NT2/D1 (cell line): ENCODE results near the gene DBF4B.

Experiments used
- DNase-seq: peaks from one replicate; pipeline ENCODE4 v3.0.0-alpha.2; 2011; ENCODE audit warnings: low read depth, low spot score
- H3K27me3 ChIP-seq: 2 replicates; pipeline ENCODE4 v1.6.0; 2011; ENCODE audit warnings: mild to moderate bottlenecking; ENCODE audit not compliant: insufficient read length, insufficient read depth
- H3K36me3 ChIP-seq: 2 replicates; pipeline ENCODE4 v1.6.1; 2011; ENCODE audit warnings: mild to moderate bottlenecking, low read length, mixed read lengths; ENCODE audit not compliant: insufficient read depth, insufficient read length
- H3K4me1 ChIP-seq: 2 replicates; pipeline ENCODE4 v1.5.1; 2011; ENCODE audit not compliant: insufficient read depth, insufficient read length
- H3K4me3 ChIP-seq: 2 replicates; pipeline ENCODE4 v1.5.1; 2011; ENCODE audit warnings: low read depth; ENCODE audit not compliant: insufficient read length
- H3K9ac ChIP-seq: 2 replicates; pipeline ENCODE4 v1.6.0; 2011; ENCODE audit warnings: low read depth; ENCODE audit not compliant: insufficient read length
- H3K9me3 ChIP-seq: 2 replicates; pipeline ENCODE4 v1.5.1; 2011; ENCODE audit warnings: mild to moderate bottlenecking, low read length; ENCODE audit not compliant: insufficient read depth
- SUZ12 ChIP-seq: IDR thresholded peaks from 2 replicates; pipeline ENCODE4 v1.6.1; 2011; ENCODE audit not compliant: insufficient read length, insufficient read depth; ENCODE audit errors: extremely low read depth
- YY1 ChIP-seq: IDR thresholded peaks from 2 replicates; pipeline ENCODE4 v1.6.1; 2011; ENCODE audit not compliant: insufficient read length, insufficient read depth
- ZNF274 ChIP-seq: IDR thresholded peaks from 2 replicates; pipeline ENCODE4 v1.6.1; 2011; ENCODE audit warnings: mild to moderate bottlenecking, low read depth, low read length

Gene DBF4B

DNA sequence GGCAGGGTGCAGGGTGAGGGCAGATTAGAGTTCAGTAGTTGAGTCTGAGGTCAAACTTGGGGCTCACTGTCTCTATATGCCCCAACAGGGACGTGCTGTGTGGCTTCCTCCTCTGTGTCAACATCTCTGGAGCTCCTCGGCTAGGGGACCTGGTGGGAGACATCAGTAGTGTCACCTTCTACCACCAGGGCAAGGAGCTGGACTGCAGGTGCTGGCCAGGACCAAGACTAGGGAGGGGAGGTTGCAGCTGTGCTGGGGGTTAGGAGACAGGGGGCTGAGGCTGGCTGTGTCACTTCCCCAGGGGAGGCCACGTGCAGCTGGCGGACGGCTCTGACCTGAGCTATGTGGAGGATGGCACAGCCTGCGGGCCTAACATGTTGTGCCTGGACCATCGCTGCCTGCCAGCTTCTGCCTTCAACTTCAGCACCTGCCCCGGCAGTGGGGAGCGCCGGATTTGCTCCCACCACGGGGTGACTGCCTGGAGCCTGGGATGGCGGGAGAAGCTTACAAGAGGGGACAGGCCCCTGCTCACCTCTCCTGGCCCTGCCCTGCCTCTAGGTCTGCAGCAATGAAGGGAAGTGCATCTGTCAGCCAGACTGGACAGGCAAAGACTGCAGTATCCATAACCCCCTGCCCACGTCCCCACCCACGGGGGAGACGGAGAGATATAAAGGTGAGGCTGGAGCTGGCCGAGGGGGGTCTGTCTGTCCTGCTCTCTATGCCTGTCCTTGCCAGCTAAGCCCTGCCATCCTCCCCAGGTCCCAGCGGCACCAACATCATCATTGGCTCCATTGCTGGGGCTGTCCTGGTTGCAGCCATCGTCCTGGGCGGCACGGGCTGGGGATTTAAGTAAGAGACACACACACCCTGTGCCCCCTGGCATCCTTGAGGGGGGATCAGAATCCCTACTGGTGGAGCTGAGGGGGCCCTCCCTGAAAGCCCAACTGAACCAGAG, 69.2 kb downstream of the DBF4B start:
- H3K9ac ChIP-seq: no peak overlapping the region
- TF ChIP-seq SUZ12 (no peak), ZNF274 (no peak), YY1 (no peak)
- DNase-seq: no peak
- H3K4me1 ChIP-seq: peaks cover 26% of the 10 kb centered on the region
- no peak overlapping the region for H3K4me3 ChIP-seq
- H3K27me3 ChIP-seq: peaks cover 17% of the 10 kb centered on the region
- no peaks in the 10 kb centered on the region for H3K9me3 ChIP-seq
- no peaks in the 10 kb centered on the region for H3K36me3 ChIP-seq

DNA sequence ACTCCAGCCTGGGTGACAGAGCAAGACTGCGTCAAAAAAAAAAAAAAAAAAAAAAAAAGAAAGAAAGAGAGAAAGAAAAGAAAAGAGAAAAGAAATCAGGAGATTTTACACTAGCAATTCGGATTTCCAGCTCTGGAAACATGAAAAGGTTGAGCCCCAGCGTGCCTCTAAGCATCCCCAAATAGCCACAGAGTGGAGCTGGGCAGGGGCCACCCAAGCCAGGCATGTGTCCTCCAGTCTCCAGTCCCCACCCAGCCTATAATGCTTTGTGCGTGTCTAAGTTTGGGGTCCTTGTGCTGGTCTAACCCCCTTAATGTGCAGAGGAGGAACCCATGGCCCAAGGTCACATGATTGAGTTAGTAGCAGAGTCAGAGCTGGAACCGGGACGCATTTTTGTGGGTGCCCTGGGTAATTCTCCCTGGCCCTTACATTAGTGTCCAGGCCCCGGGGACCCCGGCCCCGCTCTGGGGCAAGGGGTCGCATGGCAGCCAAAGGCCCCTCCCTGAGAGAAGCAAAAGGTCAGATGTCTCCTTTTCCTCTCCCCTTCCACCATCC, 70.3 kb downstream of the DBF4B start:
- Histone ChIP-seq H3K27me3 (peaks cover 17% of the 10 kb centered on the region), H3K4me3 (no peak overlapping the region), H3K36me3 (no peaks in the 10 kb centered on the region), H3K9ac (no peak overlapping the region), H3K9me3 (no peaks in the 10 kb centered on the region), H3K4me1 (peaks cover 26% of the 10 kb centered on the region)
- TF ChIP-seq YY1 (no peak), ZNF274 (no peak), SUZ12 (no peak)
- no peak for DNase-seq

DNA sequence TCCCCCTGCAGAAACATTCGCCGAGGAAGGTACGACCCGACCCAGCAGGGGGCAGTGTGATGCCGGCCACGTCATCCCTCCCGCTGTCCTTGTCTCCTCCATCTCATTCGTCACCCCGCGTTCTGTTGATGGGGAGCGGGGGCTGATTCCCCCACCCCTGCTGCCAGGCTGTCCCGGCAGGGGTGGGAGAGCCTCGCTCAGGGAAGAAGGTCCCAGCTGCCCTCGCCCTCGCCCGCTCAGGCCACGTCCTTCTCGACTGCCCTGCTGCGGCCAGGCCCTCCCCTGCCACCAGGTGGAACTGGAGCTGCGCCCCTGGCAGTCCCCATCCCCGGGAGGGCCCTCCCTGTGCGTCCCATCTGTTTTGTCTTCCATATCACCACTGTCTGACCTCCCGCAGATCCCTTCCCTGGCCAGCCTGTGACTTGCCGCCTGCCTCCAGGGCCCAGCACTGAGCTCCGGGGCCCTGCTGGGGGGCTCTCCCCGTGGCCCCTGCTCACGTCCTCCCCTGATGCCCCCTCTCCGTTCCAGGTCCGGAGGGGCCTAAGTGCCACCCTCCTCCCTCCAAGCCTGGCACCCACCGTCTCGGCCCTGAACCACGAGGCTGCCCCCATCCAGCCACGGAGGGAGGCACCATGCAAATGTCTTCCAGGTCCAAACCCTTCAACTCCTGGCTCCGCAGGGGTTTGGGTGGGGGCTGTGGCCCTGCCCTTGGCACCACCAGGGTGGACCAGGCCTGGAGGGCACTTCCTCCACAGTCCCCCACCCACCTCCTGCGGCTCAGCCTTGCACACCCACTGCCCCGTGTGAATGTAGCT, 71.0 kb downstream of the DBF4B start:
- Histone ChIP-seq H3K36me3 (no peaks in the 10 kb centered on the region), H3K9ac (peak overlapping the region; percentile 68), H3K4me3 (peak overlapping the region; percentile 33), H3K4me1 (peaks cover 26% of the 10 kb centered on the region), H3K27me3 (peaks cover 17% of the 10 kb centered on the region), H3K9me3 (no peaks in the 10 kb centered on the region)
- peak; percentile 38 for DNase-seq
- TF ChIP-seq ZNF274 (no peak), YY1 (no peak), SUZ12 (no peak)

DNA sequence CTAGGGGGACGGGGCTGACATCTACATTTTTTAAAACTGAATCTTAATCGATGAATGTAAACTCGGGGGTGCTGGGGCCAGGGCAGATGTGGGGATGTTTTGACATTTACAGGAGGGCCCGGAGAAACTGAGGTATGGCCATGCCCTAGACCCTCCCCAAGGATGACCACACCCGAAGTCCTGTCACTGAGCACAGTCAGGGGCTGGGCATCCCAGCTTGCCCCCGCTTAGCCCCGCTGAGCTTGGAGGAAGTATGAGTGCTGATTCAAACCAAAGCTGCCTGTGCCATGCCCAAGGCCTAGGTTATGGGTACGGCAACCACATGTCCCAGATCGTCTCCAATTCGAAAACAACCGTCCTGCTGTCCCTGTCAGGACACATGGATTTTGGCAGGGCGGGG, 71.7 kb downstream of the DBF4B start:
- peaks cover 23% of the 10 kb centered on the region for H3K4me1 ChIP-seq

DNA sequence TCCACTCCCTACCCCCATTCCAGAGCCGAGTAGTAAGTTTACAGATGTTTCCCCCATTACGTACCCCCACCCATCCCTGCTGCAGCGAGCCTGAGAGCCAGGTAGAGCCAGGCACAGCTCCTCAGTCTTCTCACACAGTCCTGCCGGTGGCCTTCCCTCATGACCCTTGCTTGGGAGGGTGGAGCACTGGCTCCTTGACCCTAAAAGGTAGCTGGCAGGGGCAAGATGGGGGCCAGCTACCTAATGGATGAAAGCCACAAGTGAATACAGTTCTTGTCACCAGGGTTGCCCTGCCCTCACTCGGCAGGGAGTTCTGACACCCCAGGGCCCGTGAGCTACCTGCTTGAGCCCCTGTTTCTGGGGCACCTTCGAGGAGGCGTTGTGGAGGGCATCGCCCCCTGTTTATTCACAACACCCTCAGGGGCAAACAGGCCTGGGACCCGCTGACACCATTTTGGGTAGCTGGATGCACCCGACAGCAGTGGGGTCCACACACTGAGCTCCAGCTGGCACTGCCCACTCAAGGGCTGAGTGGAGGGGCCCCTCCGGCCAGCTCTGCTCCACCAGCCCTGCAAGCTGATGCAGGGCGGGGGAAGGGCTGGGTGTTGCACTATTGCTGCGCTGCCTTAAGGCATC, 72.5 kb downstream of the DBF4B start:
- H3K9ac ChIP-seq: peak overlapping the region; percentile 6
- H3K4me1 ChIP-seq: peaks cover 23% of the 10 kb centered on the region
- H3K4me3 ChIP-seq: no peak overlapping the region
- no peaks in the 10 kb centered on the region for H3K36me3 ChIP-seq
- no peak for DNase-seq
- no peak for TF ChIP-seq SUZ12
- peaks cover 17% of the 10 kb centered on the region for H3K27me3 ChIP-seq
- H3K9me3 ChIP-seq: no peaks in the 10 kb centered on the region

More for the DNA sequence above, 71.7 kb downstream of the DBF4B start:
- H3K4me3 ChIP-seq: no peak overlapping the region
- H3K36me3 ChIP-seq: no peaks in the 10 kb centered on the region
- H3K9ac ChIP-seq: no peak overlapping the region
- TF ChIP-seq YY1: no peak
- no peak for TF ChIP-seq ZNF274
- TF ChIP-seq SUZ12: no peak
- no peak for DNase-seq
- H3K27me3 ChIP-seq: peaks cover 17% of the 10 kb centered on the region
- H3K9me3 ChIP-seq: no peaks in the 10 kb centered on the region

DNA sequence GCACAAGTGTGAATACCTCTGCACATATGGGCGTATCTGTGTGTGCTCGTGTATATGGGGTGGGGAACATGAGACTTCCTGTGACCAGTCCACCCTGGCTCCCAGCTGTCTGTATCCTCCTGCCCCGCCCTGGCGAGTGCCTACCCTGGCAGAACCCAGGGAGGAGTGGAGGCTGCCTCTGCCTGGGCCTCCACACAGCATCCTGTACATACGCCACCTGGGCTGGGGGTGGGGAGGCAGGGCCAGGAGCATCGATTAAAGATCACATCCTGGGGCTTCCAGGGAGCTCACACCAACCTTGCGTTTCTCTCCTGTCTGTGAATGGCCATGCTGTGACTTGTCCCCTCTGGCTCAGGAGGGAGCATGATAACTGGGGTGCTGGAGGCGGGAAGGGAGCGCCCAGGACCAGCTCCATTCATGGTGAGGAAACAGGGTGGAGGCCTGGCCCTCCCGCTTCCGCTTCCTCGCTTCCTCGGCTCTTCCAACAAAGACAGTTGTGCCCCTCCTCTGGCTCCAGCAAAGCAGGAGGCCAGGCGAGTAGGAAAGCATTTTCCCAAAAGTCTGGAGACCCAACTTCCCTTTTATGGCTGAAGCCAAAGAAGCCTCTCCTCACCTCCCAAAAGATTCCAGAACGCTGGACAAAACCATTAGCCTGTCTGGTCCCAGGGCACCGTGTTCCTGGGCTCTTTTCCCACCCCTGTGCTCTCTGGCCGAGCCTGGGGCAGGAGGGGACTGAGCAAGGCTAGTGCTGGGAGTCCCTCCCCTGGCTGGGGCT, 73.3 kb downstream of the DBF4B start:
- H3K9ac ChIP-seq: peak overlapping the region; percentile 47
- DNase-seq: no peak
- H3K4me3 ChIP-seq: no peak overlapping the region

More for the DNA sequence above, 73.3 kb downstream of the DBF4B start:
- Histone ChIP-seq H3K4me1 (peaks cover 26% of the 10 kb centered on the region), H3K9me3 (no peaks in the 10 kb centered on the region), H3K36me3 (no peaks in the 10 kb centered on the region), H3K27me3 (peaks cover 9% of the 10 kb centered on the region)
- no peak for TF ChIP-seq ZNF274
- no peak for TF ChIP-seq YY1
